GM21786 (cell line): ENCODE measurements around the gene CFAP251.
"Not testable (repeated sequence)": the region's sequence is repeated elsewhere in the genome, so short reads cannot be mapped to it uniquely, and the experiment has no call there.

ENCODE experiments used
- ATAC-seq: cut with Tn5 transposase; IDR thresholded peaks from one replicate; pipeline ENCODE4 v1.9.1; 2021; ENCODE audit not compliant: unreplicated experiment

Gene CFAP251

GRCh38 chr12:122023339-122024131 is 105.1 kb downstream of the CFAP251 start:
- no peak for ATAC-seq

- peak; percentile 39 for ATAC-seq
Observed at GRCh38 chr12:122024132-122024785, 105.9 kb downstream of the CFAP251 start.

GRCh38 chr12:122026706-122027333 is 108.4 kb downstream of the CFAP251 start:
- ATAC-seq, result no peak

GRCh38 chr12:122028165-122028904 is 109.9 kb downstream of the CFAP251 start:
- ATAC-seq, result no peak

GRCh38 chr12:122028905-122029560 is 110.6 kb downstream of the CFAP251 start:
- ATAC-seq, result peak; percentile 45

GRCh38 chr12:122029620-122030423 is 111.4 kb downstream of the CFAP251 start:
- ATAC-seq, result no peak

GRCh38 chr12:122030424-122031035 is 112.1 kb downstream of the CFAP251 start:
- no peak for ATAC-seq

- no peak for ATAC-seq
Observed at GRCh38 chr12:122031342-122032216, 113.2 kb downstream of the CFAP251 start.

GRCh38 chr12:122032580-122032979 is 114.2 kb downstream of the CFAP251 start:
- no peak for ATAC-seq

GRCh38 chr12:122035292-122035691 is 116.9 kb downstream of the CFAP251 start:
- no peak for ATAC-seq

- no peak for ATAC-seq
Observed at GRCh38 chr12:122036153-122036552, 117.8 kb downstream of the CFAP251 start.

- ATAC-seq, result no peak
Observed at GRCh38 chr12:122040579-122041386, 122.4 kb downstream of the CFAP251 start.

GRCh38 chr12:122041458-122041857 is 123.1 kb downstream of the CFAP251 start:
- ATAC-seq, result not testable (repeated sequence)

GRCh38 chr12:122042910-122043309 is 124.5 kb downstream of the CFAP251 start:
- ATAC-seq, result no peak

GRCh38 chr12:122043476-122043875 is 125.1 kb downstream of the CFAP251 start:
- ATAC-seq, result no peak

GRCh38 chr12:122045262-122045661 is 126.9 kb downstream of the CFAP251 start:
- no peak for ATAC-seq

GRCh38 chr12:122046145-122046544 is 127.8 kb downstream of the CFAP251 start:
- no peak for ATAC-seq

- no peak for ATAC-seq
Observed at GRCh38 chr12:122048151-122048550, 129.8 kb downstream of the CFAP251 start.
